Esophagus mucosa (tissue), 1 donor: ENCODE measurements around the gene DNAJC15. TPM values are rescaled to one million over a fixed set of nuclear protein-coding genes. Genes with fewer than 3 reads are reported as not detected.
"Not testable (repeated sequence)": the region's sequence is repeated elsewhere in the genome, so short reads cannot be mapped to it uniquely, and the experiment has no call there.

Experiments
- ATAC-seq: fragments of 200-7000 bp; cut with Tn5 transposase; one replicate; pipeline ENCODE4 v1.9.1; 2020
- total RNA-seq: library from RNA; stranded (reverse); gene quantifications from one replicate; pipeline ENCODE4 v1.2.4, GENCODE V29; 2023
- donor health status: DM: yes; HTN: yes; CAD: no.

The DNAJC15 gene
- total RNA-seq, 1 donor from 2014 or later, result 4.9 TPM

- no peak for ATAC-seq
These were observed 17.7 kb upstream of the DNAJC15 start for GRCh38 chr13:43005460-43006236.

GRCh38 chr13:43006893-43007631 is 16.3 kb upstream of the DNAJC15 start:
- ATAC-seq, result no peak

- no peak for ATAC-seq
These were observed 14.8 kb upstream of the DNAJC15 start for GRCh38 chr13:43008596-43008995.

- ATAC-seq, result no peak
These were observed 13.9 kb upstream of the DNAJC15 start for GRCh38 chr13:43009506-43009905.

- no peak for ATAC-seq
These were observed 9.2 kb upstream of the DNAJC15 start for GRCh38 chr13:43014162-43014561.

- ATAC-seq, result no peak
These were observed 7.2 kb upstream of the DNAJC15 start for GRCh38 chr13:43016226-43016625.

GRCh38 chr13:43019811-43020210 is 3.6 kb upstream of the DNAJC15 start:
- no peak for ATAC-seq

- ATAC-seq, result no peak
These were observed 2.6 kb upstream of the DNAJC15 start for GRCh38 chr13:43020794-43021193.

GRCh38 chr13:43021926-43022670 is 1.3 kb upstream of the DNAJC15 start:
- no peak for ATAC-seq

GRCh38 chr13:43022934-43023288 is 475 bp upstream of the DNAJC15 start:
- no peak for ATAC-seq

GRCh38 chr13:43026262-43026661 is 2.9 kb downstream of the DNAJC15 start:
- no peak for ATAC-seq

GRCh38 chr13:43030548-43030947 is 7.2 kb downstream of the DNAJC15 start:
- no peak for ATAC-seq

- ATAC-seq, result no peak
These were observed 8.5 kb downstream of the DNAJC15 start for GRCh38 chr13:43031881-43032280.

- no peak for ATAC-seq
These were observed 9.7 kb downstream of the DNAJC15 start for GRCh38 chr13:43033038-43033437.

GRCh38 chr13:43036351-43037250 is 13.2 kb downstream of the DNAJC15 start:
- ATAC-seq, result no peak

GRCh38 chr13:43039966-43040365 is 16.6 kb downstream of the DNAJC15 start:
- ATAC-seq, result no peak

- not testable (repeated sequence) for ATAC-seq
These were observed 17.4 kb downstream of the DNAJC15 start for GRCh38 chr13:43040581-43041368.

GRCh38 chr13:43041369-43041921 is 18.1 kb downstream of the DNAJC15 start:
- ATAC-seq, result no peak

- no peak for ATAC-seq
These were observed 19.1 kb downstream of the DNAJC15 start for GRCh38 chr13:43042410-43042921.

- ATAC-seq, result peak; percentile 39
These were observed 21.4 kb downstream of the DNAJC15 start for GRCh38 chr13:43044720-43045301.
